SJSA1 (cell line): Measurements from ENCODE around the gene CDC42. TPM values are rescaled to one million over a fixed set of nuclear protein-coding genes. Genes with fewer than 3 reads are reported as not detected.
"Not testable (repeated sequence)": the region's sequence is repeated elsewhere in the genome, so short reads cannot be mapped to it uniquely, and the experiment has no call there.

Source experiments
- DNase-seq, 2 experiments: peaks; one replicate each; pipeline ENCODE4 v3.0.0-alpha.2; 2015 to 2020; ENCODE audit warnings: low spot score in 2 of 2, low read depth in 1 of 2
- H3K27ac ChIP-seq: fragments of 250-450 bp; sonication (Bioruptor Pico); 2 replicates; pipeline ENCODE4 v1.5.1; 2020; ENCODE audit warnings: mild to moderate bottlenecking, moderate library complexity
- H3K27me3 ChIP-seq: fragments of 250-450 bp; sonication (Bioruptor Pico); replicated peaks from 2 replicates; pipeline ENCODE4 v1.5.1; 2020; ENCODE audit warnings: mild to moderate bottlenecking, moderate library complexity
- H3K36me3 ChIP-seq: fragments of 250-450 bp; sonication (Bioruptor Pico); 2 replicates; pipeline ENCODE4 v1.5.1; 2020; ENCODE audit warnings: mild to moderate bottlenecking
- H3K4me1 ChIP-seq: fragments of 250-450 bp; sonication (Bioruptor Pico); replicated peaks from 2 replicates; pipeline ENCODE4 v1.6.1; 2021; ENCODE audit warnings: mild to moderate bottlenecking
- H3K4me3 ChIP-seq: fragments of 250-450 bp; sonication (Bioruptor Pico); 2 replicates; pipeline ENCODE4 v1.5.1; 2020; ENCODE audit warnings: mild to moderate bottlenecking
- H3K9me3 ChIP-seq: fragments of 250-450 bp; sonication (Bioruptor Pico); replicated peaks from 2 replicates; pipeline ENCODE4 v1.5.1; 2020; ENCODE audit warnings: mild to moderate bottlenecking
- total RNA-seq: library from RNA; depleted of rRNA; stranded (reverse); fragments of >200 nt; shearing (Covaris generic); gene quantifications from 2 replicates; pipeline ENCODE4 v1.2.3, GENCODE V29; 2014

The CDC42 gene
- total RNA-seq, 1 experiment from 2014 or later = 448 TPM

- Histone ChIP-seq H3K27ac (no peak overlapping the region), H3K36me3 (peaks cover 70% of the 10 kb centered on the region), H3K4me1 (0 out of 2 replicates have a peak, but pooled peaks cover 6% of the 10 kb centered on the region), H3K4me3 (no peak overlapping the region), H3K9me3 (no peaks in the 10 kb centered on the region), H3K27me3 (no peaks in the 10 kb centered on the region)
- no peak for DNase-seq
These were observed 22.3 kb downstream of the CDC42 start for GRCh38 chr1:22074803-22075202.

- Histone ChIP-seq H3K36me3 (peaks cover 73% of the 10 kb centered on the region), H3K27ac (no peak overlapping the region), H3K4me1 (0 out of 2 replicates have a peak, but pooled peaks cover 6% of the 10 kb centered on the region), H3K27me3 (no peaks in the 10 kb centered on the region), H3K9me3 (no peaks in the 10 kb centered on the region), H3K4me3 (no peak overlapping the region)
- no peak for DNase-seq
These were observed 23.2 kb downstream of the CDC42 start for GRCh38 chr1:22075718-22076117.

GRCh38 chr1:22076346-22076745 lies 23.8 kb downstream of the CDC42 start:
- 0 out of 2 replicates have a peak, but pooled peaks cover 6% of the 10 kb centered on the region for H3K4me1 ChIP-seq
- DNase-seq = no peak
- no peaks in the 10 kb centered on the region for H3K9me3 ChIP-seq
- peaks cover 76% of the 10 kb centered on the region for H3K36me3 ChIP-seq
- H3K27me3 ChIP-seq = no peaks in the 10 kb centered on the region
- no peak overlapping the region for H3K27ac ChIP-seq
- H3K4me3 ChIP-seq = no peak overlapping the region

- Histone ChIP-seq H3K36me3 (peaks cover 82% of the 10 kb centered on the region), H3K27me3 (no peaks in the 10 kb centered on the region), H3K27ac (no peak overlapping the region), H3K4me1 (0 out of 2 replicates have a peak, but pooled peaks cover 6% of the 10 kb centered on the region), H3K9me3 (no peaks in the 10 kb centered on the region), H3K4me3 (no peak overlapping the region)
- DNase-seq = no peak
These were observed 25.2 kb downstream of the CDC42 start for GRCh38 chr1:22077728-22078127.

GRCh38 chr1:22078133-22078532 lies 25.6 kb downstream of the CDC42 start:
- DNase-seq = no peak
- Histone ChIP-seq H3K27ac (no peak overlapping the region), H3K9me3 (no peaks in the 10 kb centered on the region), H3K36me3 (peaks cover 86% of the 10 kb centered on the region), H3K4me3 (no peak overlapping the region), H3K27me3 (no peaks in the 10 kb centered on the region), H3K4me1 (0 out of 2 replicates have a peak, but pooled peaks cover 6% of the 10 kb centered on the region)

GRCh38 chr1:22080191-22080590 lies 27.7 kb downstream of the CDC42 start:
- DNase-seq = no peak
- no peak overlapping the region for H3K27ac ChIP-seq
- H3K36me3 ChIP-seq = peaks cover 83% of the 10 kb centered on the region
- 0 out of 2 replicates have a peak, but pooled peaks cover 6% of the 10 kb centered on the region for H3K4me1 ChIP-seq
- no peaks in the 10 kb centered on the region for H3K9me3 ChIP-seq
- no peaks in the 10 kb centered on the region for H3K27me3 ChIP-seq
- no peak overlapping the region for H3K4me3 ChIP-seq

GRCh38 chr1:22088331-22088730 lies 35.8 kb downstream of the CDC42 start:
- H3K4me3 ChIP-seq = no peak overlapping the region
- peaks cover 83% of the 10 kb centered on the region for H3K36me3 ChIP-seq
- DNase-seq = no peak

GRCh38 chr1:22089134-22089571 lies 36.6 kb downstream of the CDC42 start:
- peaks cover 17% of the 10 kb centered on the region; the same call in 1 of the 2 replicates for H3K4me1 ChIP-seq
- no peak for DNase-seq
- H3K9me3 ChIP-seq = no peaks in the 10 kb centered on the region
- H3K27ac ChIP-seq = no peak overlapping the region
- no peaks in the 10 kb centered on the region for H3K27me3 ChIP-seq
- H3K36me3 ChIP-seq = peaks cover 82% of the 10 kb centered on the region
- H3K4me3 ChIP-seq = no peak overlapping the region

More at GRCh38 chr1:22088331-22088730, 35.8 kb downstream of the CDC42 start:
- peaks cover 17% of the 10 kb centered on the region; the same call in 1 of the 2 replicates for H3K4me1 ChIP-seq
- H3K27me3 ChIP-seq = no peaks in the 10 kb centered on the region
- H3K27ac ChIP-seq = no peak overlapping the region
- no peaks in the 10 kb centered on the region for H3K9me3 ChIP-seq

GRCh38 chr1:22089787-22090186 lies 37.3 kb downstream of the CDC42 start:
- H3K27me3 ChIP-seq = no peaks in the 10 kb centered on the region
- no peak overlapping the region for H3K27ac ChIP-seq
- no peak overlapping the region for H3K4me3 ChIP-seq
- no peak for DNase-seq
- peaks cover 81% of the 10 kb centered on the region for H3K36me3 ChIP-seq
- H3K9me3 ChIP-seq = no peaks in the 10 kb centered on the region
- H3K4me1 ChIP-seq = peaks cover 17% of the 10 kb centered on the region

GRCh38 chr1:22090867-22091266 lies 38.4 kb downstream of the CDC42 start:
- H3K9me3 ChIP-seq = no peaks in the 10 kb centered on the region
- H3K36me3 ChIP-seq = peaks cover 83% of the 10 kb centered on the region
- no peak overlapping the region for H3K27ac ChIP-seq
- no peak for DNase-seq
- peaks cover 28% of the 10 kb centered on the region for H3K4me1 ChIP-seq
- H3K27me3 ChIP-seq = no peaks in the 10 kb centered on the region
- no peak overlapping the region for H3K4me3 ChIP-seq

GRCh38 chr1:22092026-22092768 lies 39.7 kb downstream of the CDC42 start:
- Histone ChIP-seq H3K4me1 (peaks cover 37% of the 10 kb centered on the region), H3K36me3 (peaks cover 81% of the 10 kb centered on the region)
- not testable (repeated sequence) for H3K4me3 ChIP-seq, H3K9me3 ChIP-seq, H3K27me3 ChIP-seq, H3K27ac ChIP-seq
- DNase-seq = peak in 1 of 2 experiments; percentile 9

GRCh38 chr1:22093513-22093912 lies 41.0 kb downstream of the CDC42 start:
- Histone ChIP-seq H3K36me3 (peaks cover 81% of the 10 kb centered on the region), H3K4me1 (peaks cover 31% of the 10 kb centered on the region), H3K27ac (no peak overlapping the region), H3K4me3 (no peak overlapping the region), H3K27me3 (no peaks in the 10 kb centered on the region), H3K9me3 (no peaks in the 10 kb centered on the region)
- DNase-seq = no peak

GRCh38 chr1:22096036-22096435 lies 43.5 kb downstream of the CDC42 start:
- H3K27me3 ChIP-seq = no peaks in the 10 kb centered on the region
- no peaks in the 10 kb centered on the region for H3K9me3 ChIP-seq
- H3K4me1 ChIP-seq = peaks cover 23% of the 10 kb centered on the region
- DNase-seq = peak; percentile 58 to 64
- H3K36me3 ChIP-seq = peaks cover 77% of the 10 kb centered on the region
- no peak overlapping the region for H3K4me3 ChIP-seq
- H3K27ac ChIP-seq = no peak overlapping the region; the same call in 1 of the 2 replicates

GRCh38 chr1:22096463-22096862 lies 44.0 kb downstream of the CDC42 start:
- Histone ChIP-seq H3K27me3 (no peaks in the 10 kb centered on the region), H3K4me3 (no peak overlapping the region), H3K27ac (no peak overlapping the region; the same call in 1 of the 2 replicates), H3K4me1 (peaks cover 23% of the 10 kb centered on the region), H3K9me3 (no peaks in the 10 kb centered on the region), H3K36me3 (peaks cover 78% of the 10 kb centered on the region)
- no peak for DNase-seq
